Neural cell (in vitro differentiated cells): Measurements from ENCODE around the gene VPS8.

Source experiments
- CTCF ChIP-seq: fragments of 450-650 bp; IDR thresholded peaks from 2 replicates; pipeline ENCODE4 v1.5.1; 2014; ENCODE audit warnings: antibody characterized with exemption, mild to moderate bottlenecking, moderate library complexity; ENCODE audit not compliant: poor library complexity, severe bottlenecking
- EZH2 ChIP-seq: fragments of 200-600, 300-800 bp; shearing (Covaris generic), sonication (generic); IDR thresholded peaks from 2 replicates; pipeline ENCODE4 v1.6.1; 2014; ENCODE audit warnings: antibody characterized with exemption, low read length, borderline replicate concordance, mild to moderate bottlenecking; ENCODE audit not compliant: insufficient read depth, poor library complexity, severe bottlenecking
- SMC3 ChIP-seq: fragments of 450-650 bp; conservative IDR thresholded peaks from 2 replicates; pipeline ENCODE4 v1.6.1; 2014; ENCODE audit warnings: antibody characterized with exemption, mild to moderate bottlenecking, moderate library complexity; ENCODE audit not compliant: poor library complexity

- TF ChIP-seq CTCF (no peak), EZH2 (no peak), SMC3 (no peak)
Observed at GRCh38 chr3:184945886-184946625, 134.1 kb downstream of the VPS8 start.
